Panc1 (cell line): ENCODE results near the gene NSMCE1. TPM values are rescaled to one million over a fixed set of nuclear protein-coding genes. Genes with fewer than 3 reads are reported as not detected.

Experiments used
- ATAC-seq: fragments of 200-7000 bp; cut with Tn5 transposase; 2 replicates; pipeline ENCODE4 v1.9.1; 2020; ENCODE audit warnings: mild to moderate bottlenecking, moderate library complexity
- BruUV-seq: library from RNA; stranded (reverse); fragments of 400-500 nt; replicated peaks from 2 replicates; lab custom pipeline; 2021; lab: Mats Ljungman, UMichigan
- CTCF ChIA-PET: fragments of 300-600 bp; sonication (Branson Sonifier 250); formaldehyde crosslinking; loops from one replicate; lab custom pipeline; 2022; ENCODE audit warnings: antibody characterized with exemption; lab: Charles Lee
- POLR2A ChIA-PET: fragments of 300-600 bp; sonication (Branson Sonifier 250); formaldehyde crosslinking; loops from one replicate; lab custom pipeline; 2022; ENCODE audit warnings: antibody characterized with exemption; lab: Charles Lee
- DNase-seq: peaks from one replicate; pipeline ENCODE4 v3.0.0-alpha.2; 2010; ENCODE audit warnings: low read depth, low spot score
- H3K27ac ChIP-seq: 2 replicates; pipeline ENCODE4 v1.5.1; 2011; ENCODE audit warnings: mild to moderate bottlenecking, low read length, inconsistent platforms
- H3K27me3 ChIP-seq: fragments of 200-500 bp; sonication (Bioruptor generic); 2 replicates; pipeline ENCODE4 v1.6.0; 2014; ENCODE audit warnings: low read length, inconsistent platforms; ENCODE audit not compliant: control insufficient read depth, insufficient read depth
- H3K36me3 ChIP-seq: fragments of 200-500 bp; sonication (Bioruptor generic); 2 replicates; pipeline ENCODE4 v1.5.1; 2014; ENCODE audit warnings: inconsistent platforms, mild to moderate bottlenecking, low read length, moderate library complexity; ENCODE audit not compliant: control insufficient read depth, insufficient read depth
- H3K4me1 ChIP-seq: 2 replicates; pipeline ENCODE4 v1.5.1; 2011; ENCODE audit warnings: inconsistent platforms, mild to moderate bottlenecking, low read length, moderate library complexity; ENCODE audit not compliant: control insufficient read depth, insufficient read depth
- H3K4me3 ChIP-seq, 2 experiments: 2 replicates each; pipeline ENCODE4 v1.5.1; 2011 to 2012; ENCODE audit warnings: low read depth in 2 of 2, low read length in 2 of 2, mild to moderate bottlenecking in 2 of 2, inconsistent platforms in 1 of 2, moderate library complexity in 1 of 2
- H3K9me3 ChIP-seq: fragments of 200-500 bp; sonication (Bioruptor generic); 2 replicates; pipeline ENCODE4 v1.5.1; 2014; ENCODE audit warnings: low read depth, mild to moderate bottlenecking, inconsistent platforms, low read length, moderate library complexity; ENCODE audit not compliant: control insufficient read depth, insufficient read depth
- CTCF ChIP-seq: fragments of 450-650 bp; IDR thresholded peaks from 2 replicates; pipeline ENCODE4 v1.5.1; 2017; ENCODE audit warnings: mild to moderate bottlenecking
- POLR2AphosphoS5 ChIP-seq: IDR thresholded peaks from 2 replicates; pipeline ENCODE4 v1.6.1; 2012; ENCODE audit warnings: mild to moderate bottlenecking, low read depth, low read length, moderate library complexity
- REST ChIP-seq, 2 experiments: IDR thresholded peaks; 2 replicates each; pipeline ENCODE4 v1.6.1; 2011 to 2012; ENCODE audit warnings: low read depth in 2 of 2, control low read depth in 1 of 2, low read length in 1 of 2, mild to moderate bottlenecking in 1 of 2, moderate library complexity in 1 of 2; ENCODE audit not compliant: insufficient read depth in 1 of 2
- SIN3A ChIP-seq: IDR thresholded peaks from 2 replicates; pipeline ENCODE4 v1.6.1; 2012; ENCODE audit warnings: low read depth, mild to moderate bottlenecking, low read length, moderate library complexity, borderline replicate concordance; ENCODE audit not compliant: insufficient read depth
- TCF7L2 ChIP-seq: IDR thresholded peaks from 2 replicates; pipeline ENCODE4 v1.6.1; 2011; ENCODE audit warnings: mild to moderate bottlenecking, low read depth, low read length, inconsistent platforms
- in situ Hi-C: cut with HindIII; loops from 2 replicates; pipeline ENCODE4 v1.10.0; 2016; ENCODE audit warnings: low sequenced_read_pairs, low pct_unique_long_range_greater_than_20kb
- intact Hi-C: fragments of 100-400 bp; cut with micrococcal nuclease; formaldehyde crosslinking; loops from one replicate; pipeline ENCODE4 v1.10.0; 2022; ENCODE audit not compliant: unreplicated experiment
- total RNA-seq: library from RNA; stranded (reverse); gene quantifications from one replicate; pipeline ENCODE4 v1.2.1, GENCODE V29; 2021; ENCODE audit not compliant: unreplicated experiment

The NSMCE1 gene
- total RNA-seq, 1 experiment from 2014 or later = 48.2 TPM

GRCh38 chr16:27220527-27220926 lies 48.0 kb downstream of the NSMCE1 start:
- no TSS peak for BruUV-seq
- intact Hi-C loops = no loop called here
- ChIA-PET CTCF (no interaction called here), POLR2A (no interaction called here)
- in situ Hi-C loops = no loop called here
- H3K4me1 ChIP-seq = no peaks in the 10 kb centered on the region
- ATAC-seq (no peak), DNase-seq (no peak)
- TF ChIP-seq TCF7L2 (no peak), CTCF (no peak), REST (IDR thresholded peaks at IDR 0.05; ENCODE audit: insufficient read depth in 1 of 2, low read depth in 2 of 2, low read length in 1 of 2) (no peak), POLR2AphosphoS5 (no peak), SIN3A (no peak)
- no peak overlapping the region for H3K4me3 ChIP-seq
- H3K27me3 ChIP-seq = no peaks in the 10 kb centered on the region
- no peaks in the 10 kb centered on the region for H3K36me3 ChIP-seq
- H3K27ac ChIP-seq = no peak overlapping the region
- no peaks in the 10 kb centered on the region for H3K9me3 ChIP-seq

GRCh38 chr16:27220120-27220519 lies 48.5 kb downstream of the NSMCE1 start:
- intact Hi-C loops = no loop called here
- no peaks in the 10 kb centered on the region for H3K4me1 ChIP-seq
- in situ Hi-C loops = no loop called here
- BruUV-seq = no TSS peak
- ATAC-seq = no peak
- no peak overlapping the region for H3K27ac ChIP-seq
- no peak for TF ChIP-seq SIN3A
- TF ChIP-seq TCF7L2 = no peak
- no peak for TF ChIP-seq POLR2AphosphoS5
- TF ChIP-seq CTCF = no peak
- no peak for TF ChIP-seq REST (IDR thresholded peaks at IDR 0.05; ENCODE audit: insufficient read depth in 1 of 2, low read depth in 2 of 2, low read length in 1 of 2)
- DNase-seq = no peak
- H3K4me3 ChIP-seq = no peak overlapping the region
- H3K9me3 ChIP-seq = no peaks in the 10 kb centered on the region
- CTCF ChIA-PET = no interaction called here
- H3K36me3 ChIP-seq = no peaks in the 10 kb centered on the region
- no peaks in the 10 kb centered on the region for H3K27me3 ChIP-seq
- POLR2A ChIA-PET = no interaction called here
